Stomach (tissue), 9 donors: ENCODE measurements around the gene RSPH6A. TPM values are rescaled to one million over a fixed set of nuclear protein-coding genes. Genes with fewer than 3 reads are reported as not detected.

ENCODE experiments used
- DNase-seq, 2 donors: peaks; one replicate each; pipeline versions ENCODE4 v3.0.0 to v3.0.0-alpha.2; 2013 to 2019
- H3K27ac ChIP-seq, 5 donors: fragments of 200-600 bp in 4 of 5; sonication (generic) in 4 of 5; one replicate each; pipeline ENCODE4 v1.5.1; 2013 to 2019; ENCODE audit warnings: mild to moderate bottlenecking in 1 of 5, moderate library complexity in 1 of 5
- H3K27me3 ChIP-seq, 3 donors: fragments of 200-600 bp; sonication (generic); one replicate each; pipeline ENCODE4 v1.5.1; 2017 to 2019; ENCODE audit warnings: mixed run types in 1 of 3
- H3K36me3 ChIP-seq, 4 donors: fragments of 200-600 bp; sonication (generic); 1 replicate in 3 of 4; 2 replicates in 1 of 4; pipeline ENCODE4 v1.5.1; 2016 to 2019
- H3K4me1 ChIP-seq, 4 donors: fragments of 200-600 bp; sonication (generic); one replicate each; pipeline ENCODE4 v1.5.1; 2016 to 2019
- H3K4me3 ChIP-seq, 4 donors: fragments of 200-600 bp; sonication (generic) in 3 of 4; one replicate each; pipeline ENCODE4 v1.5.1; 2016 to 2019; ENCODE audit warnings: mild to moderate bottlenecking in 1 of 4
- H3K9me3 ChIP-seq, 4 donors: fragments of 200-600 bp; sonication (generic); one replicate each; pipeline ENCODE4 v1.5.1; 2016 to 2019
- CTCF ChIP-seq, 7 experiments: fragments of 450-650 bp in 4 of 7; fragments of 200-600 bp in 3 of 7; sonication (generic) in 3 of 7; IDR thresholded peaks; one replicate each; pipeline ENCODE4 v1.5.1; 2016 to 2019; ENCODE audit warnings: antibody characterized with exemption in 7 of 7, control low read depth in 2 of 7, mild to moderate bottlenecking in 1 of 7
- EP300 ChIP-seq: sonication (generic); formaldehyde crosslinking; IDR thresholded peaks from one replicate; pipeline ENCODE4 v1.6.1; 2017; ENCODE audit warnings: antibody characterized with exemption
- POLR2A ChIP-seq, 4 donors: fragments of 450-650 bp; IDR thresholded peaks; one replicate each; pipeline ENCODE4 v1.6.1; 2016; ENCODE audit warnings: antibody characterized with exemption in 4 of 4, control low read depth in 2 of 4, mild to moderate bottlenecking in 1 of 4, moderate library complexity in 1 of 4
- POLR2AphosphoS5 ChIP-seq, 3 donors: sonication (generic); formaldehyde crosslinking; IDR thresholded peaks; one replicate each; pipeline ENCODE4 v1.6.1; 2016; ENCODE audit warnings: antibody characterized with exemption in 3 of 3
- WGBS, 5 donors: extraction: QIAGEN DNeasy Blood & Tissue Kit in 3 of 5; methylation state at CpG; one replicate each; pipeline versions ENCODE4 v1.1.5 to v1.1.7; 2013 to 2018; 5-methylcytosine and 5-hydroxymethylcytosine counted together
- intact Hi-C: fragments of 100-400 bp; cut with DNase I; formaldehyde crosslinking; loops from one replicate; pipeline ENCODE4 v1.15.1; 2023; ENCODE audit warnings: low total_unique reads
- polyA plus RNA-seq, 3 donors: library from polyadenylated mRNA; stranded (reverse); fragments of 200-250 nt; gene quantifications; one replicate each; pipeline ENCODE4 v1.2.3, GENCODE V29; 2013
- total RNA-seq, 5 donors: library from RNA; depleted of rRNA; stranded (reverse); fragments of >200 nt; gene quantifications; one replicate each; pipeline versions ENCODE4 v1.1.0 to v1.2.3, GENCODE V29; 2014 to 2016
- donor health status: healthy with polysubstance abuse.
- donor health status: Bipolar disorder and iron deficiency.
- donor health status: healthy.

Gene RSPH6A
- total and polyA plus RNA-seq, 8 donors: 0.37 to 5.8 (median 1.4) TPM; not detected in 5

GRCh38 chr19:45777395-45777961 is 37.6 kb downstream of the RSPH6A start:
- no peak for DNase-seq

GRCh38 chr19:45774765-45775164 is 40.3 kb downstream of the RSPH6A start:
- DNase-seq: no peak
- H3K36me3 ChIP-seq: peaks cover 26 to 65% (median 44%) of the 10 kb centered on the region in 4 donors
- peak overlapping the region in 2 of 5 donors; percentile 10 to 39 for H3K27ac ChIP-seq
- WGBS, 5 donors: 69 to 84% (median 80%) methylated on average over 9 of the region's 9 CpGs
- intact Hi-C loops: no loop called here
- peaks cover 38 to 72% (median 57%) of the 10 kb centered on the region in 4 donors for H3K4me1 ChIP-seq
- no peak overlapping the region for H3K4me3 ChIP-seq
- no peaks in the 10 kb centered on the region for H3K9me3 ChIP-seq
- peaks cover 0 to 35% (median 0%) of the 10 kb centered on the region in 3 donors for H3K27me3 ChIP-seq
- TF ChIP-seq POLR2AphosphoS5 (IDR thresholded peaks at IDR 0.05) (no peak), EP300 (no peak), POLR2A (IDR thresholded peaks at IDR 0.05) (no peak), CTCF (IDR thresholded peaks at IDR 0.05) (no peak)

More at GRCh38 chr19:45777395-45777961, 37.6 kb downstream of the RSPH6A start:
- H3K36me3 ChIP-seq: peaks cover 26 to 53% (median 39%) of the 10 kb centered on the region in 4 donors
- peak overlapping the region in 1 of 5 donors; percentile 1 for H3K27ac ChIP-seq
- peaks cover 0 to 44% (median 0%) of the 10 kb centered on the region in 3 donors for H3K27me3 ChIP-seq
- no peak for TF ChIP-seq POLR2AphosphoS5 (IDR thresholded peaks at IDR 0.05)
- TF ChIP-seq CTCF (IDR thresholded peaks at IDR 0.05): no peak
- TF ChIP-seq EP300: no peak
- TF ChIP-seq POLR2A (IDR thresholded peaks at IDR 0.05): no peak
- H3K4me3 ChIP-seq: peak overlapping the region in 1 of 4 donors; percentile 54
- H3K4me1 ChIP-seq: peaks cover 44 to 72% (median 59%) of the 10 kb centered on the region in 4 donors
- H3K9me3 ChIP-seq: no peaks in the 10 kb centered on the region
- WGBS, 5 donors: 93 to 99% (median 96%) methylated on average over 13 to 34 of the region's 34 CpGs
- intact Hi-C loops: no loop called here

GRCh38 chr19:45773384-45773783 is 41.7 kb downstream of the RSPH6A start:
- intact Hi-C loops: no loop called here
- Histone ChIP-seq H3K27ac (peak overlapping the region; percentile 89 to 98 (median 97)), H3K36me3 (peaks cover 26 to 59% (median 40%) of the 10 kb centered on the region in 4 donors), H3K4me1 (peaks cover 27 to 64% (median 46%) of the 10 kb centered on the region in 4 donors), H3K27me3 (peaks cover 0 to 25% (median 0%) of the 10 kb centered on the region in 3 donors), H3K4me3 (no peak overlapping the region), H3K9me3 (no peaks in the 10 kb centered on the region)
- DNase-seq: peak; percentile 71 to 88
- 4 to 21% (median 13%) methylated on average over 2 of the region's 2 CpGs for WGBS, 5 donors
- no peak for TF ChIP-seq POLR2A (IDR thresholded peaks at IDR 0.05)
- peak in 2 of 3 donors; percentile 20 to 47 for TF ChIP-seq POLR2AphosphoS5 (IDR thresholded peaks at IDR 0.05)
- TF ChIP-seq CTCF (IDR thresholded peaks at IDR 0.05): no peak
- no peak for TF ChIP-seq EP300

GRCh38 chr19:45772912-45773311 is 42.2 kb downstream of the RSPH6A start:
- TF ChIP-seq POLR2AphosphoS5 (IDR thresholded peaks at IDR 0.05): no peak
- TF ChIP-seq CTCF (IDR thresholded peaks at IDR 0.05): no peak
- TF ChIP-seq EP300: no peak
- no peak for TF ChIP-seq POLR2A (IDR thresholded peaks at IDR 0.05)
- Histone ChIP-seq H3K4me1 (peaks cover 27 to 63% (median 45%) of the 10 kb centered on the region in 4 donors), H3K36me3 (peaks cover 21 to 54% (median 36%) of the 10 kb centered on the region in 4 donors), H3K27ac (peak overlapping the region; percentile 89 to 98 (median 97)), H3K9me3 (no peaks in the 10 kb centered on the region), H3K27me3 (peaks cover 0 to 25% (median 0%) of the 10 kb centered on the region in 3 donors), H3K4me3 (no peak overlapping the region)
- 69 to 94% (median 71%) methylated on average over 3 of the region's 3 CpGs for WGBS, 5 donors
- intact Hi-C loops: no loop called here
- no peak for DNase-seq
